Stimulated activated CD8-positive, alpha-beta memory T cell treated with anti-CD3 and anti-CD28 coated beads, Interleukin-4, amount 100 ng/mL, for 48 hours (primary cell): Measurements from ENCODE around the gene NXNL2.
A peak's percentile ranks its signal among the peaks of the same experiment; 100 is the strongest.

Experiments
- DNase-seq: peaks from one replicate; pipeline ENCODE4 v3.0.0-alpha.2; 2020

The NXNL2 gene

GRCh38 chr9:88533951-88534455, 975 bp upstream of the NXNL2 start:
- DNase-seq: no peak

GRCh38 chr9:88535226-88536022, 446 bp downstream of the NXNL2 start:
- DNase-seq: no peak

DNA sequence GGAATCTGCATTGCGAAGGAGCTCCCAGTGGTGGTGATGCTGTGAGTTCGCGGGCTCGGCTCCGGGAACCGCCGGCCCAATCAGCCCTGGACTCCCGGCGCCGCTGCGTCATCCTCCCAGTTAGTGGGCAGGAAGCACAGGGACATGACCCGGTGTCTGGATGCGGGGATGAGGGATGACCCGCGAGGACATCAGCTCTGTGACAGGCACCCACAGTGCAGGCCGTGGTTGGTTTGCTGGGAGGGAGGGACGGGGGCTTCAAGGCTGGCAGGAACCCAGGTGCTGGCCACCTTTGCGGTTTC, 996 bp downstream of the NXNL2 start:
- DNase-seq: no peak

DNA sequence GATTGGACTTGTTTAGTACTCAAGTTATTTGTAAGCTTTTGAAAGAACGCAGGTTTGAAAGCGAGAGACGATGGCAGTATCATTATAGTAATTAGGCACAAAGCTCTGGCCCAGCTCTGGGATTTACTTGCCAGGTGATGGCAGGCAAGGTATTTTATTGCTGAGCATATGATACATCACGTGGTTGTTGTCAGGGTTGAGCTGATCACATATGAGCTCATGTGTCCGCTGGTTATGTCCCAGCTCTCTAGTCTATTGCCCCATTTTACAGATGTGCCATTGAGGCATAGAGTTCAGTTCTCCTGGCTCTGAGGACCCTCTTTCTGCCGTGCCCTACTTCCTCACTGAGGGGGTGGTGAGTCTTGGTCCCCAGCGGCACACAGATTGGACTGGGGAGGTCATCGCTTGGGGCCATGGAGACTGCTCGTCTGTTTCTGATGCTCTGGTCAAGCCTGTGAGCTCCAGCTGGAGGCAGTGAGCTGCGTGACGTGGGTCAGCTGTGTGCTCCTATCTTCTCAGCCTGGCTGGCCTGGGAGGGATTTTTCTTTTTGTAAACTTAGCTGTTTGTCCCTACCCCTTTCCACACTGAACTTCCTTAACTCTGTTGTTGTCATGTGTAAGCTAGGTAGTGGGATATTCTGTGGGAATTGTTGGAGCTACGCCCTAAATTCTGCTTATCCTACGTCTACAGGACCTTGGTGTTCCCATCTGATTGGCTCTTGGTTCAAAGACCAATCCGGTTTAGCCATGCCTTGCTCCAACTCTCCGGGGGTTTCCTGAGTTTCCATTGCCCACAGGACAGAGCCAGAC, 2.2 kb downstream of the NXNL2 start:
- DNase-seq: no peak

DNA sequence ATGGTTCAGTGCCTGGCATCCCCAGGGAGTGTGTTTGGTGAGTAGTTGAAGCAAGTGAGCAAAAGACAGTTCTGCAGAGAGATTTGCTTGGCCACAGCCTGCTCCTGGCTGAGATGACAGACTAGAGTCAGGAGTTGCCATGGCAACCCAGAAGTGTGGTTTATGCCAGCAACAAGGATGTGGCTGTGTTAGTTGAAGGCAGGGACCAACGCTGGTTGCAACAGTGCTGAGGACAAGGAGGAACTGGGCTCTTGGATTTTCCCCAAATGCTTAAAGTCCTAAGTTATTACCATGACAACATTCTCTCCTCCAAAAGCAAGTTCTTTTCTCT, 2.7 kb downstream of the NXNL2 start:
- DNase-seq: peak; percentile 37

- DNase-seq: no peak
Observed at GRCh38 chr9:88538311-88539085, 3.5 kb downstream of the NXNL2 start.

DNA sequence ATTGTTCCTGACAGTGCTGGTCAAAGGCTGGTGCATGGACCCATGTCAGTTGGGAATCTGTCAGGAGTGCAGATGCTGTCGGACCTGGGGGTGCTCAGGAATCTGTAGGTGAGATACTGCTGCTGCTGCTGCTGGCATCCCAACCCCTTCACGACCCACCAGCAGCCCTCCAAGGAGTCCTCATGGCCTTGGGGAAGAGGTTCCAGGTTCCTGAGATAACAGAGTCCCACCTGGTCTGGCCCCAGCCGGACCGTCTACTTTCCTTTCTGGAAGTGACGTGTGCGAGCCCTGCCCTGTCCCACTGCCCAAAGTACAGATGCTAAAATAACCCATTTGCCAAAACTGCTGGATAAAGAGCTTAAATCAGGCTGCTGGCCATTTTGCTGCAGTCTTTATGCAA, 4.3 kb downstream of the NXNL2 start:
- DNase-seq: no peak

- no peak for DNase-seq
Observed at GRCh38 chr9:88540251-88540763, 5.3 kb downstream of the NXNL2 start.

- no peak for DNase-seq
Observed at GRCh38 chr9:88544245-88544644, 9.3 kb downstream of the NXNL2 start.

- no peak for DNase-seq
Observed at GRCh38 chr9:88551546-88552137, 16.7 kb downstream of the NXNL2 start.

- no peak for DNase-seq
Observed at GRCh38 chr9:88553350-88553749, 18.4 kb downstream of the NXNL2 start.

DNA sequence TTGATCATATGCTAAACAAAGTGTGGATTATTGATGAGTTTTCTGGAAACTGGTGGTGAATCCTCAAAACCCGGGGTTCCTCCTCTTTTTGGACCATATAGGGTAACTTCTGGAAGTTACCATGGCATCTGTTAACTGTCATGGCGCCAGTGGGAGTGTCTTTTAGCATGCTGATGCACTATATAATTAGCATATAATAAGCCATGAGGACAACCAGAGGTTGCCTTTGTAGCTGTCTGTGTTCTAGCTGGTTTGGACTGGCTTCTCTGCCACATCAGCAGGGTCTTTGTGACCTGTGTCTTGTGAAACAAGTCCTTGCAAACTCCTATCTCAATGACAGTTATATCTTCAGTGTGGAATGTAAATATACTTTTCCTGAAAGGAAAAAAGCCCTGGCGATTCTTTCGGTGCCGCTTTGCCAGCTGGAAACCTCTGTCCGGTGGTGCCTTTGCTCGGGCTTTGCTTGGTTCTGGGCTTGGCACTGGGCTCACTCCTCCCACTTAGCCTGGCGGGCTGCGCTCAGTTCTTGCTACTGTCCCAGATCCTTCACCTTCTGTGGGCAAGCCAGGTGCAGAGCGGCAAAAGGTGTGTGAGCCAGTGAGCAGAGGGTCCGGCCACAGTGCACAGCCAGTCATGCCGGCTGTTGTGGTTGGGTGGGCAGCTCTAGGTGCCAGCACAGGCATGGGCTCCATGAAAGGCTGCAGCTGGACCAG, 20.4 kb downstream of the NXNL2 start:
- no peak for DNase-seq

DNA sequence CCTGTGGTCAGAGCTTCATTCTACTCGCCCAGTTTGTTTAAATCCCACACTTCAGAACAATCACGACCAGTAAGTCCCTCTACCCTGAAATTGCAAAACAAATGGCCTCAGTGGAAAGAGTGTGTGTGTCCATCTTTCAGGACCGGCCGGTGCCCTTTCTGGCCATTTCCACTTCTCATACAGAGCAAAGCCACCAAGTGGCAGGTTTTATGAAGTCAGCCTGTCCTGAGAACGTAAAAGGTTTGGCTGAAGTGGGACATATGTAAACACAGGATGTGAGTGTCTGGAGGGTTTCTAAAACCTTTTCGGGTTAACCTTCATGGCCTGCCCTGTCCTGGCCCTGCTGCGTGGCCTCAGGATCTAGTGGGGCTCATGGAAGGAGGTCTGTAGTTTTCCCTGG, 24.7 kb downstream of the NXNL2 start:
- no peak for DNase-seq

GRCh38 chr9:88567870-88568269, 32.9 kb downstream of the NXNL2 start:
- peak; percentile 33 for DNase-seq

DNA sequence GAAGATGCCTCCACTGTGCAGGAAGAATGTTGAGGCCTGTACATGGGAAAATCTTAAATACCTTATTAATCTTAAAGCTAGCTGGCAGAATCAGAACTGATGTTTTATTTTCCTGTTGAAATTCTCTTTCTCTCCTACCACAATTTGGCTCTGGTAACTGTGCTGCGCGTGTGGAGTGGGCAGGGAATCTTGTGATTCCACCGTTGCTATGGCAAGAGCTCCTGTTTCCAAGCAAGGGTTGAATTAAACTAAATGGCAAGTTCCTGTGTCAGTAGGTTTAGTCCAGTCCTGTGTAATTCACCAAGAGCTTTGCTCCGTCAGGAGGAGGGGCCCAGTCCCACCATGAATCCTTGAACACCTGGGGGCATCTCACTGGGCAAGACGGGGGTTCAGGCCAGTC, 36.4 kb downstream of the NXNL2 start:
- DNase-seq: no peak

DNA sequence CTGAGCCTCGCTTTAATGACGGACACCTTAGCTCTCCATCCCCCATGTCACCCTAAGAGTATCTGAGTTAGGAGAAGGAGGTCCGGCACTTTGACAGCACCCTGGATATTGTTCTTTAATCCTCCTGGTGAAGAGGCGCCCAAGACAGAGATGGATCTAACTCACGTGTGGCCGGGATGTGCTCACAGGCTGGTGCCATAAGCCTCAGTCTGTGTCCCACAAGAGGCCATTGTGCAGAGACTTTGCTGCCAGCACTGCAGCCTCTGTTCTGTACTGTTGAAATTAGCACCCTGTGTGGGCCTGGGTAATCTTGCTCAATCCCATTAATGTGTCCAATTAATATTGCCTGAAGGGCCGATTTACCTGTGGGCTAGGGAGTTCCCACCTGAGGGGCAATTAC, 37.7 kb downstream of the NXNL2 start:
- DNase-seq: no peak

DNA sequence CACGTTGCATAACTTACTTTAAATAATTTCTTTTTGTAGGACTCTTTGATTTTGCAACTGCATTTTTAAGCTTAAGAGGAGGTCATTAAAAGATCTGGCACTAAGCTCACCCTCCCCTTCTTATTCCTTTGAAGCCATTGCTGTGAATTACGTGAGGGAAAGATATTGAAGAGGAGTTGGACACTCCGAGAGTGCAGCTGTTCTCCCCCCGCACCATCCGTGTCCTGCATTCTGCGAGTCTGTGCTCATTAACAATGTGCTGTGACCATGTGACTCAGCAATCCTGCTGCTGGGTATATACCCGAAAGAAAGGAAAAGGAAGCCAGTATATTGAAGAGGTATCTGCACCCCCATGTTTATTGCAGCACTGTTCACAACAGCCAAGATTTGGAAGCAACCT, 40.0 kb downstream of the NXNL2 start:
- DNase-seq: no peak

GRCh38 chr9:88577256-88578120, 42.5 kb downstream of the NXNL2 start:
- no peak for DNase-seq

DNA sequence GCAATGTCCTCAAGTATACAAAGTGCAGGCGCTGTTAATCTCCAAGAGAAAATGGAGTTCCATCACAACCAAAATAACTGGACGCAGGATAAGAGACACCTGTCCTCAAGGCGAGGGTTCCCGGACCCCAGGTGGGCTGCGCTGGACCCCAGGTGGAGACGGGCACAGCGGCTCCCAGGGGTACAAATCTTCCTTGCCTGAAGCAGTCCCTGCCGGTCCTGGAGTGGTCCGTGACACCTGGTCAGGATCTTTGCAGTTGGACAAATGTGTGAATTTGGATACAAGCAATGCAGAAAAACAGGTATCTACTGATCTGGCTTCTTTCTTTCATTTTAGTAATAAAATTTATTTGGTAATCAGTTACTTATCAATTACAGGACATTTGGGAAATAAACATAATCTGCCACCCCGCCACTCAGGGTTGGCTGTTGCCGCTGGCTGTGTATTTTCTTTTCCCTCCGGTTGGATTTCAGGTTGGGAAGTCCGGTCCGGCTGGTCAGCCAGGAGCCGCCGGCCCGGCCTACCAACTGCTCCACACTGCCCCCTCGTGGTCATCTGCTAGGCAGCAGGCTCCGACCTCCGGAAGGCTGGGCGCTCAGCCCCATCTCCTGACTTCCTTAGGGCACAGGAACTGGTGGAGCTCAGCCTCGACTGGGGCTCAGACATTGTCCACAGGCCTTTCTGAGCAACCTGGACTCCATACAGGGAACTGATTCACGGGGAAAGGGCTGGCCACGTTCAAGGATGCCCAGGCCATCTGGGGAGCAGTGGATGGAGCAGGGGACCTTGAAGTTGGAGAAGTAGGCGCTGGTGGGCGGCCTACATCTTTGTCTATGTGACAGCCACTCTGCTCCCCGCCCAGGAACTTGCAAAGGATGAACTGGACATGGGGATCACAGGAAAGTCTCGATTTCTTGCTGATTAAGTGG, 43.4 kb downstream of the NXNL2 start:
- DNase-seq: peak; percentile 89

- no peak for DNase-seq
Observed at GRCh38 chr9:88579050-88579715, 44.2 kb downstream of the NXNL2 start.
